Measurements from ENCODE around the gene HIVEP3. TPM values are rescaled to one million over a fixed set of nuclear protein-coding genes. Genes with fewer than 3 reads are reported as not detected.

The HIVEP3 gene
- total RNA-seq, 1 experiment from 2014 or later, result 1.4 TPM

- H3K18ac ChIP-seq (ENCODE audit: insufficient read length, low read depth, low read length), result no peak overlapping the region
- no CpG with 5 or more reads among the region's 3 CpGs for WGBS (ENCODE audit: extremely low coverage, insufficient read length, low lambda C conversion rate)
These were observed 265.1 kb downstream of the HIVEP3 start for GRCh38 chr1:41653574-41653973.

More at GRCh38 chr1:41653574-41653973, 265.1 kb downstream of the HIVEP3 start:
- no peak overlapping the region for H3K23ac ChIP-seq (ENCODE audit: insufficient read length, low read depth, low read length)
- Mint-ChIP-seq H3K9me3 (no peaks in the 10 kb centered on the region), H3K27ac (no peak overlapping the region), H3K4me3 (no peak overlapping the region), H3K4me1 (peaks cover 21 to 22% of the 10 kb centered on the region in 2 experiments), H3K36me3 (ENCODE audit: insufficient read depth in 1 of 3, low read depth in 3 of 3) (no peaks in the 10 kb centered on the region), H3K27me3 (ENCODE audit: low read depth) (peaks cover 5% of the 10 kb centered on the region)
- 0 out of 2 replicates have a peak overlapping the region, but pooled peaks have one; percentile 49 for H3K14ac ChIP-seq (ENCODE audit: insufficient read depth, low read length)
- no peak overlapping the region for H2AFZ ChIP-seq (ENCODE audit: low read length)
- H3K27me3 ChIP-seq (ENCODE audit: insufficient read depth, low read length), result no peaks in the 10 kb centered on the region
- H3K4ac ChIP-seq (ENCODE audit: low read depth, low read length), result no peak overlapping the region
- H3K9ac ChIP-seq (ENCODE audit: extremely low read depth, insufficient read length, low read length), result no peak overlapping the region
- H2BK20ac ChIP-seq (ENCODE audit: low read depth, low read length, poor library complexity, severe bottlenecking), result no peak overlapping the region
- TF ChIP-seq CTCF (conservative IDR thresholded peaks at IDR 0.05), result no peak
- no peaks in the 10 kb centered on the region for H3K79me1 ChIP-seq (ENCODE audit: insufficient read depth, low read depth, low read length, poor library complexity, severe bottlenecking)
- H4K20me1 ChIP-seq (ENCODE audit: control insufficient read depth, insufficient read depth, insufficient read length), result no peaks in the 10 kb centered on the region
- no peak overlapping the region for H3T11ph ChIP-seq (ENCODE audit: low read length)
- DNase-seq, result no peak
- no peaks in the 10 kb centered on the region for H3K9me3 ChIP-seq (ENCODE audit: control insufficient read depth, low read depth, low read length)
- H3K56ac ChIP-seq (ENCODE audit: insufficient read length, low read depth, low read length), result no peak overlapping the region
- H2AK5ac ChIP-seq (ENCODE audit: insufficient read length, low read length), result no peak overlapping the region
- H2BK12ac ChIP-seq (ENCODE audit: insufficient read length, low read depth, low read length), result no peak overlapping the region
- no peaks in the 10 kb centered on the region; the same call in 1 of the 2 replicates for H3K4me1 ChIP-seq (ENCODE audit: insufficient read depth, low read length)
- H2BK5ac ChIP-seq (ENCODE audit: insufficient read length, low read length), result no peak overlapping the region
- no peaks in the 10 kb centered on the region for H3K23me2 ChIP-seq (ENCODE audit: insufficient read length, low read depth, low read length, poor library complexity, severe bottlenecking)
- no peak overlapping the region for H2BK120ac ChIP-seq (ENCODE audit: low read depth, low read length, poor library complexity, severe bottlenecking)
- no peaks in the 10 kb centered on the region for H3K79me2 ChIP-seq (ENCODE audit: insufficient read depth, low read length)
- no peak overlapping the region for H4K5ac ChIP-seq (ENCODE audit: insufficient read length, low read depth, low read length)
- H3K27ac ChIP-seq (ENCODE audit: insufficient read length, low read depth, low read length), result no peak overlapping the region
- H4K91ac ChIP-seq (ENCODE audit: insufficient read length, low read depth, low read length), result no peak overlapping the region
- H2BK15ac ChIP-seq (ENCODE audit: low read depth, low read length), result no peak overlapping the region
- no peak overlapping the region for H3K4me2 ChIP-seq (ENCODE audit: insufficient read depth, insufficient read length, low read length)
- no peak overlapping the region for H4K8ac ChIP-seq (replicated peaks; ENCODE audit: insufficient read length, low read depth, low read length)

Data from H9 (cell line).